Muscle layer of colon (tissue), 2 donors: ENCODE results near the gene CAPN11.
"Not testable (repeated sequence)": the region's sequence is repeated elsewhere in the genome, so short reads cannot be mapped to it uniquely, and the experiment has no call there.

Experiments
- H3K27ac ChIP-seq: one replicate; pipeline ENCODE4 v1.7.0; 2013; ENCODE audit warnings: low read depth, mild to moderate bottlenecking, low read length, moderate library complexity
- H3K27me3 ChIP-seq, 2 donors: one replicate each; pipeline ENCODE4 v1.7.0; 2013; ENCODE audit warnings: low read length in 2 of 2, mild to moderate bottlenecking in 2 of 2; ENCODE audit not compliant: insufficient read depth in 2 of 2, control insufficient read depth in 1 of 2
- H3K36me3 ChIP-seq: one replicate; pipeline ENCODE4 v1.7.0; 2013; ENCODE audit warnings: mild to moderate bottlenecking, low read length; ENCODE audit not compliant: insufficient read depth
- H3K4me1 ChIP-seq: one replicate; pipeline ENCODE4 v1.7.0; 2013; ENCODE audit warnings: mild to moderate bottlenecking, low read length; ENCODE audit not compliant: insufficient read depth
- H3K4me3 ChIP-seq, 2 donors: one replicate each; pipeline ENCODE4 v1.7.0; 2013; ENCODE audit warnings: low read length in 2 of 2, low read depth in 1 of 2, mild to moderate bottlenecking in 1 of 2, moderate library complexity in 1 of 2
- H3K9ac ChIP-seq: one replicate; pipeline ENCODE4 v1.7.0; 2013; ENCODE audit warnings: low read length
- H3K9me3 ChIP-seq: one replicate; pipeline ENCODE4 v1.7.0; 2013; ENCODE audit warnings: mild to moderate bottlenecking, low read length
- donor health status: abdominal sarcoma.
- donor health status: Adenocarcinoma of cecum.

CAPN11 gene

DNA sequence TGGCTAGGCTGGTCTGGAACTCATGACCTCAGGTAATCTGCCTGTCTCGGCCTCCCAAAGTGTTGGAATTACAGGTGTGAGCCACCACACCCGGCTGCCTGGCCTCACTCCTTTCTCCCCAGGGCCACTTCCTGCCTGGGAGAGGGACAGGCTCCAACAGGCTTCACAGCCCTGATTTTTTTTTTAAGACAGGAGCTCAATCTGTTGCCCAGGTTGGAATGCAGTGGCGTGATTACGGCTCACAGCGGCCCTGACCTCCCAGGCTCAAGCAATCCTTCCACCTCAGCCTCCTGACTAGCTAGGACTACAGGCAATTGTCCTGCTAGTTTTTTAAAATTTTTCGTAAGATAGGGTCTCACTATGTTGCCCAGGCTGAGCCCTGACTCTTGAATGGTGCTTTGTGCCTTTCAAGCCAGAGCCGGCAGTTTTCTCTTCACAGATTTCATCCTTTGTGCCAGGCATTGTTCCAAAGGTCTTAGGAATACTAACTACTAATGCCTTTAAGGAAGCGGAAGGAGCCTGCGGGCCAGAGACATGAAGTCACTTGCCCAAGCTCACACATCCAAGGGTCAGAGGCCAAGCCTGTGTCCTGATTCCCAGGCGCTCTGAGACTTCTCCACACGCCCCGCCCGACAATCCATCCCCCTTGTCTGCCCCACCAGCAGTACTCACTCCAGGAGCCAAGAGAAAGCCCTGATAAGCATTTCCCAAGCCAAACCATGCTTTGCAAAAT, 19.2 kb downstream of the CAPN11 start:
- Histone ChIP-seq H3K27me3 (no peaks in the 10 kb centered on the region), H3K36me3 (no peaks in the 10 kb centered on the region), H3K27ac (no peak overlapping the region)

GRCh38 chr6:44178424-44179071, 19.9 kb downstream of the CAPN11 start:
- no peaks in the 10 kb centered on the region for H3K36me3 ChIP-seq
- no peaks in the 10 kb centered on the region for H3K27me3 ChIP-seq
- no peak overlapping the region for H3K9ac ChIP-seq
- no peak overlapping the region for H3K4me3 ChIP-seq
- no peaks in the 10 kb centered on the region for H3K4me1 ChIP-seq
- H3K27ac ChIP-seq, result no peak overlapping the region
- no peaks in the 10 kb centered on the region for H3K9me3 ChIP-seq

More for the DNA sequence above, 19.2 kb downstream of the CAPN11 start:
- no peak overlapping the region for H3K4me3 ChIP-seq
- peaks cover 3% of the 10 kb centered on the region for H3K4me1 ChIP-seq
- no peak overlapping the region for H3K9ac ChIP-seq
- no peaks in the 10 kb centered on the region for H3K9me3 ChIP-seq

DNA sequence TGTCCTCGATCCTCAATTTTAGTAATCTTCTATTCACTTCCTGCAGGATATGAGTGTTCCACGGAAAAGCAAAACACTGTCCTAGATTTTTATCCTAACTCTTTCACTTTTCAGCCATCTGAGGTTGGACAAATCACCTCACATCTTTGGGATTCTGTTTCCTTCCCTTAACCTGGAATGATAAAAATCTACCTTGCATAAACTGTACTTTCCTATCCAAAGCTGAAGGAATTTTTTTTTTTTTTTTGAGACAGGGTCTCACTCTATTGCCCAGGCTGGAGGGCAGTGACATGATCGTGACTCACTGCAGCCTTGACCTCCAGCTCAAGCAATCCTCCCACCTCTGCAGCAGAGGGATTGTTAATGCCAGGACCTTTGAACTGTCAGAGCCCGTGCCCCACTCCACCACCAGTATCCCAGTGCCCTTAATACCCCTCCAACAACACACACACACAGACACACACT, 20.5 kb downstream of the CAPN11 start:
- H3K27me3 ChIP-seq, result no peaks in the 10 kb centered on the region
- H3K9me3 ChIP-seq, result no peaks in the 10 kb centered on the region
- no peaks in the 10 kb centered on the region for H3K4me1 ChIP-seq
- H3K4me3 ChIP-seq, result no peak overlapping the region
- no peaks in the 10 kb centered on the region for H3K36me3 ChIP-seq
- no peak overlapping the region for H3K9ac ChIP-seq
- no peak overlapping the region for H3K27ac ChIP-seq

GRCh38 chr6:44179648-44180047, 21.0 kb downstream of the CAPN11 start:
- H3K36me3 ChIP-seq, result no peaks in the 10 kb centered on the region
- H3K27ac ChIP-seq, result no peak overlapping the region
- no peaks in the 10 kb centered on the region for H3K27me3 ChIP-seq
- no peak overlapping the region for H3K9ac ChIP-seq
- no peaks in the 10 kb centered on the region for H3K9me3 ChIP-seq
- H3K4me1 ChIP-seq, result no peaks in the 10 kb centered on the region
- H3K4me3 ChIP-seq, result no peak overlapping the region

GRCh38 chr6:44180406-44180805, 21.8 kb downstream of the CAPN11 start:
- no peaks in the 10 kb centered on the region for H3K36me3 ChIP-seq
- no peaks in the 10 kb centered on the region for H3K9me3 ChIP-seq
- H3K9ac ChIP-seq, result no peak overlapping the region

GRCh38 chr6:44180886-44181285, 22.3 kb downstream of the CAPN11 start:
- no peaks in the 10 kb centered on the region for H3K9me3 ChIP-seq
- H3K27me3 ChIP-seq, result no peaks in the 10 kb centered on the region
- H3K36me3 ChIP-seq, result no peaks in the 10 kb centered on the region
- no peak overlapping the region for H3K9ac ChIP-seq
- no peaks in the 10 kb centered on the region for H3K4me1 ChIP-seq
- H3K27ac ChIP-seq, result no peak overlapping the region
- H3K4me3 ChIP-seq, result no peak overlapping the region

More at GRCh38 chr6:44180406-44180805, 21.8 kb downstream of the CAPN11 start:
- Histone ChIP-seq H3K27ac (no peak overlapping the region), H3K4me3 (no peak overlapping the region), H3K4me1 (no peaks in the 10 kb centered on the region), H3K27me3 (no peaks in the 10 kb centered on the region)

DNA sequence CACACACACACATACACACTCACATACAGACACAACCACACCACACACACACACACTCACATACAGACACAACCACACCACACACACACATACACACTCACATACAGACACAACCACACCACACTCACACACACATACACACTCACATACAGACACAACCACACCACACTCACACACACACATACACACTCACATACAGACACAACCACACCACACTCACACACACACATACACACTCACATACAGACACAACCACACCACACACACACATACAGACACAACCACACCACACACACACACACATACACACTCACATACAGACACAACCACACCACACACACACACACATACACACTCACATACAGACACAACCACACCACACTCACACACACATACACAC, 23.2 kb downstream of the CAPN11 start:
- not testable (repeated sequence) for H3K36me3 ChIP-seq, H3K27ac ChIP-seq, H3K4me3 ChIP-seq, H3K4me1 ChIP-seq, H3K27me3 ChIP-seq, H3K9me3 ChIP-seq, H3K9ac ChIP-seq

GRCh38 chr6:44182911-44183390, 24.3 kb downstream of the CAPN11 start:
- Histone ChIP-seq H3K36me3 (no peaks in the 10 kb centered on the region), H3K9ac (no peak overlapping the region), H3K27ac (no peak overlapping the region), H3K4me3 (no peak overlapping the region), H3K27me3 (no peaks in the 10 kb centered on the region), H3K4me1 (no peaks in the 10 kb centered on the region), H3K9me3 (no peaks in the 10 kb centered on the region)

- Histone ChIP-seq H3K27ac (no peak overlapping the region), H3K4me1 (no peaks in the 10 kb centered on the region), H3K9me3 (no peaks in the 10 kb centered on the region), H3K36me3 (no peaks in the 10 kb centered on the region), H3K9ac (no peak overlapping the region), H3K4me3 (no peak overlapping the region), H3K27me3 (no peaks in the 10 kb centered on the region)
Observed at GRCh38 chr6:44183783-44184182, 25.2 kb downstream of the CAPN11 start.

DNA sequence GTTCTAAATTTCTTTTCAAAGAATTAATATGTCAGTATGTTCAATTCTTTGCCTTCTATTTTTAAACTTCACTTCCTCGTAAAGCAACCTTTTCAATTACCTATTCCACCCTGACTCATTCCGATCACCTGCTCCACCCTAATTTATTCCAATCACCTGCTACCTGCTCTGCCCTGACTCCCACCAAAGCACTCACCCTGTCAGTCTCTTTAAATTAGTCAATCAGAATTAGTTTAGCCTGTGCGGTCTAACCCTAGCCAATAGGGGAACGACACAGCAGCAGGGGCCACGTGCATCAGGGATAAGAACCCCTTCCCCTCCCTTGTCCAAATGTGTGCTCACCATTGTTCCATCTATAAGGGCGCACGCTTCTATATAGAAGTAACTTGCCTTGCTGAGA, 26.7 kb downstream of the CAPN11 start:
- H3K9me3 ChIP-seq, result not testable (repeated sequence)

GRCh38 chr6:44185953-44186634, 27.5 kb downstream of the CAPN11 start:
- Histone ChIP-seq H3K4me3 (no peak overlapping the region), H3K9ac (no peak overlapping the region), H3K4me1 (no peaks in the 10 kb centered on the region), H3K9me3 (no peaks in the 10 kb centered on the region), H3K27me3 (no peaks in the 10 kb centered on the region), H3K36me3 (no peaks in the 10 kb centered on the region), H3K27ac (no peak overlapping the region)

More for the DNA sequence above, 26.7 kb downstream of the CAPN11 start:
- not testable (repeated sequence) for H3K27me3 ChIP-seq, H3K27ac ChIP-seq, H3K4me1 ChIP-seq, H3K36me3 ChIP-seq, H3K4me3 ChIP-seq, H3K9ac ChIP-seq
